Esophagus muscularis mucosa (tissue), 4 donors: Measurements from ENCODE around the gene KCNMB2.

Experiments used
- EP300 ChIP-seq: sonication (generic); formaldehyde crosslinking; IDR thresholded peaks from one replicate; pipeline ENCODE4 v1.6.1; 2017; ENCODE audit warnings: antibody characterized with exemption
- POLR2A ChIP-seq: fragments of 450-650 bp; IDR thresholded peaks from one replicate; pipeline ENCODE4 v1.6.1; 2017; ENCODE audit warnings: antibody characterized with exemption, moderate library complexity, mild to moderate bottlenecking, low read depth
- POLR2AphosphoS5 ChIP-seq, 2 donors: sonication (generic); formaldehyde crosslinking; IDR thresholded peaks; one replicate each; pipeline ENCODE4 v1.6.1; 2017; ENCODE audit warnings: antibody characterized with exemption in 2 of 2
- TF ChIP-seq, protein P1 (sequence below), 3 experiments: fragments of 200-600 bp in 2 of 3; fragments of 450-650 bp in 1 of 3; sonication (generic) in 2 of 3; IDR thresholded peaks; one replicate each; pipeline ENCODE4 v1.5.1; 2017 to 2019; ENCODE audit warnings: antibody characterized with exemption in 3 of 3, mild to moderate bottlenecking in 2 of 3, moderate library complexity in 1 of 3

- TF ChIP-seq, protein P1, sequence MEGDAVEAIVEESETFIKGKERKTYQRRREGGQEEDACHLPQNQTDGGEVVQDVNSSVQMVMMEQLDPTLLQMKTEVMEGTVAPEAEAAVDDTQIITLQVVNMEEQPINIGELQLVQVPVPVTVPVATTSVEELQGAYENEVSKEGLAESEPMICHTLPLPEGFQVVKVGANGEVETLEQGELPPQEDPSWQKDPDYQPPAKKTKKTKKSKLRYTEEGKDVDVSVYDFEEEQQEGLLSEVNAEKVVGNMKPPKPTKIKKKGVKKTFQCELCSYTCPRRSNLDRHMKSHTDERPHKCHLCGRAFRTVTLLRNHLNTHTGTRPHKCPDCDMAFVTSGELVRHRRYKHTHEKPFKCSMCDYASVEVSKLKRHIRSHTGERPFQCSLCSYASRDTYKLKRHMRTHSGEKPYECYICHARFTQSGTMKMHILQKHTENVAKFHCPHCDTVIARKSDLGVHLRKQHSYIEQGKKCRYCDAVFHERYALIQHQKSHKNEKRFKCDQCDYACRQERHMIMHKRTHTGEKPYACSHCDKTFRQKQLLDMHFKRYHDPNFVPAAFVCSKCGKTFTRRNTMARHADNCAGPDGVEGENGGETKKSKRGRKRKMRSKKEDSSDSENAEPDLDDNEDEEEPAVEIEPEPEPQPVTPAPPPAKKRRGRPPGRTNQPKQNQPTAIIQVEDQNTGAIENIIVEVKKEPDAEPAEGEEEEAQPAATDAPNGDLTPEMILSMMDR (IDR thresholded peaks at IDR 0.05): no peak
- TF ChIP-seq POLR2A (no peak), EP300 (no peak), POLR2AphosphoS5 (IDR thresholded peaks at IDR 0.05) (no peak)
Observed at GRCh38 chr3:178527981-178528380, 8.3 kb upstream of the KCNMB2 start.
